ENCODE results near the gene SLC35F1.

GRCh38 chr6:118017301-118017848, 110.3 kb downstream of the SLC35F1 start:
- no peak for TF ChIP-seq CTCF (conservative IDR thresholded peaks at IDR 0.05 in 1 of 2, IDR thresholded peaks at IDR 0.05 in 1 of 2; ENCODE audit: low read depth in 1 of 2, low read length in 2 of 2)
- no peak for TF ChIP-seq EZH2 (IDR thresholded peaks at IDR 0.05; ENCODE audit: low read length, missing control alignments)
